C4-2B (cell line): ENCODE measurements around the gene ANGPTL8.

Experiments used
- CTCF ChIP-seq: fragments of 450-650 bp; conservative IDR thresholded peaks from 2 replicates; pipeline ENCODE4 v1.5.1; 2017; ENCODE audit warnings: mild to moderate bottlenecking
- ZFX ChIP-seq: fragments of 450-650 bp; IDR thresholded peaks from 2 replicates; pipeline ENCODE4 v1.6.1; 2017

- TF ChIP-seq CTCF (no peak), ZFX (no peak)
Observed at GRCh38 chr19:11205939-11206570, 33.4 kb upstream of the ANGPTL8 start.
